Stimulated activated CD4-positive, alpha-beta T cell treated with anti-CD3 and anti-CD28 coated beads, Interleukin-4, amount 100 ng/mL, for 24 hours (primary cell): ENCODE results near the gene VMP1.
"Not testable (repeated sequence)": the region's sequence is repeated elsewhere in the genome, so short reads cannot be mapped to it uniquely, and the experiment has no call there.

Experiments used
- DNase-seq: peaks from one replicate; pipeline ENCODE4 v3.0.0-alpha.2; 2020

Gene VMP1

DNA sequence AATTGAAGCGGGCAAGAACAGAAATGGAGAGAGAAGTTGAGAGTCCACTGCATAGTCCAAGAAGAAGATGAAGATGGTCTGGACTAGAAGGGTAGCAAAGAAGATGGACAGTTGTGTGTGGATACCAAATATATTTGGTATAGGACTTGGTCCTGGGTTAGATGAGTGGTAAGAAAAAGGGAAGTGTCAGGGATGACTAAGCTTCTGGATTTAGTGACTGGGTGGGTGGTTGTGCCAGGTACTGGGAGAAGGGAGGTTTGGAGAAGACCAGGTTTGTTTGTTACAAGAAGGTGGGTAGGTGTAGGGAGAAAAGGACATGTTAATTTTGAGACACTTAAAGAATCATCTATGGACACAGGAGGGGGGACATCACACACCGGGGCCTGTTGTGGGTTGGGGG is 5.4 kb downstream of the VMP1 start:
- no peak for DNase-seq

DNA sequence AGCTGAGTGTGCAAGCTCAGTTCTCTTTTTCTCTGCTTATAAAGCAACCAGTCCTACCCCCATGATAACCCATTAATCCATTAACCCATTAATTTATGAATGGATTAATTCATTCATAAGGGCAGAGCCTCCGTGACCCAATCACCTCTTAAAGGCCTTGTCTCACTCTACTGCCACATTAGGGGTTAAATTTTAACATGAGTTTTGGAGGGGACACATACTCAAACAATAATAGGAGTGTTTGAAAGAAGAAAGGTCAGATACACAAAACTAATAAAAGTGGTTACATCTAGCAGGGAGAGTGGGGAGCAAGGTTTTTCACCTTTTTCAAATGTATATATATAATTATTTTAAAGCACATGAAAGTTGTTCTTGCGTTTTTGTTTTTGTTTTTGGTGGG is 6.8 kb downstream of the VMP1 start:
- DNase-seq = no peak

DNA sequence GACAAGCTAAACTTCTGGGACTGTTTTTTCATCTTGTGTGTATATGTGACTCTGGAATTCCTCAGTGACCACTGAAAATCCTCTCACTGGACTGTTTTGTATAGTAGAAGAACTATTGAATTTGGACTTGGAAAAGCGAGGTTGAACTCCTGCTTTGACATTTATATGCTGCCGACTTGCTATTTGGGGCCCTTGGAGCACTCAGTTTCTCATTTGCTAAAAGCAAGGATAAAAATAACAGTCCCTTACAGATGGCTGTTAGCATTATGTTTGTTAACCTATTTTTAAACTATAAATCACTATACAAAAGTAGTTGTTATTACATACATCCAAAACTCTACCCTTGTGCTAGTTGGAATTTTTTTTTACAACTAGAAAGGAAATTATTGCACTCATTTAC is 9.0 kb downstream of the VMP1 start:
- DNase-seq = no peak

DNA sequence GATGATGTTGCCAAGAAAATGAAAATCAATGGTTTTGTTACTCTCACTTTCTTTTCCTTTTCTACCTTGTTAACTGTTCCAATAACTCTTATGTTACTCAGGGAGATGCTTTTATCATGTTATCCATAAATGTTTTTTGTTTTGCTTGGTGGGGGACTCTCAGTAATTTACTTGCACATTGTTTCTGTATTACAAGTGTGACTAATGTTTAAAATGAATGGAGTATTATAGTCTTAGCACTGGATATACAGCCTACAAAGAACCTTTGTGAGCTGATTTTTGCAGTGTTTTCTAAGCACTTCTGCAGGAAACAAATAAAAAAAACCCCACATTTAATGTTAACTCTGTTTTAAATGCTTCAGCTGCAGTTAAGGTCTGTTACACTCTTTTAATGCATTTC is 12.1 kb downstream of the VMP1 start:
- no peak for DNase-seq

DNA sequence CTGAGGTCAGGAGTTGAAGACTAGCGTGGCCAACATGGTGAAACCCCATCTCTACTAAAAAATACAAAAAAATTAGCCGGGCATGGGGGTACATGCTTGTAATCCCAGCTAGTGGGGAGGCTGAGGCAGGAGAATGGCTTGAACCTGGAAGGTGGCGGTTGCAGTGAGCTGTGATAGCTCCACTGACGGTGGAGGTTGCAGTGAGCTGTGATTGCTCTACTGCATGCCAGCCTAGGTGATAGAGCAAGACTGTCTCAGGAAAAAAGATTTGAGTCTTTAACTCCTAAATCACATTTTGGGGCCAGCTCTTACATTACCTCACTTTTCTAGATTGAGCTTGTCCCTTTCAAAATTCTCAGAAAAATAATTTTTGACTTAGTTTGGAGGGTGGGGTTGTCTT is 15.2 kb downstream of the VMP1 start:
- no peak for DNase-seq

DNA sequence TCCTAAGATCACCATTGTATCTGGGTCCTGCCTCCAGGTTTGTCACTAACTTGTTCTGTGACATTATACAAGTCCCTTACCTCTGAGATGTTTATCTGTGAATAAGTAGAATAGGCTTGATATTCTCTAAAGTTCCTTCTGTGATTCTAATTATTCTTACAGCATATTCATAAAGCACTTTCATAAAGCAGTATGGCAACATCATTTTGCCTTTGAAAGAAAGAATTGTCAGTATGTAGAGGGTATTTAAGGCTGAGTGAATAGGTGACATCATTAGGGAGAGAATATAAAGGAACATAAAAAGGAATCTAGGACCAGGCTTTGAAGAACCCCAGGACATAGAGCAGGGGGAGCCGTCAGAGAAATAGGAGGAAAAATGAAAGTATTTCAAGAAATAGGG is 15.6 kb downstream of the VMP1 start:
- DNase-seq = no peak

DNA sequence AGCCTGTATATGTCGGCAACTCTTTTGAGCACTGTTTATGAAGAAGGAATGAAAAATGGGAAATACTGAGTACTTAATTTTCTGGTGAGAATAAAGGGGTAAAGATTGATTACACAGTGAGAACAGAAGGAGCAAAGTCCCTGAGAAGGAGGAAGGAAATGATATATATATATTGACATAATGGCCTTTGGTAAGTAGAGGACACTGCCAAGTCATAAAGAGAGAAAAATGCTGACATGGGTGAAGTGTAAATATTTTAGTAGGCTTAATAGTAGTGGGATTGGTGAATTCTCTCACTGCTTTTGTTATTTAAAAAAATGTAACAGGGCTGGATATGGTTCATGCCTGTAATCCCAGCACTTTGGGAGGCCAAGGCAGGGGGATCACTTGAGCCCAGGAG is 16.2 kb downstream of the VMP1 start:
- DNase-seq = no peak

DNA sequence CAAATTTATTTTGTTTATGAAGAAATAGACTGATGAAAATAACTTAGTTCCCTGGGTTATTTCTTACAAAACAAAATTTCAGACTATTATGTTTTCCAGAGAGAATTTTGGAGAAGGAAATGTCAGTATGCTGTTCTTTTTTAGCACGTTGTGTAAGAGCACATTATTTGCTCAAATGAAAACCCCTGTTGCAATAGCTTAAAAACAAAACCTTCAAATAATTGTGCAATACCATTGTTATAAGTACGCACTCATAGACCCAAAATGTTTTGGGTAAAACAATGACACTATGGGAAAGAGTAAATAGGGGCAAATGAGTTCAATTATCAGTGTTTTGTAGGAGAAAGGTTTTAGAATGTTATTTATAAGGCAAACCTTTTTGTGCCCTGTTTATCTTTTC is 18.2 kb downstream of the VMP1 start:
- no peak for DNase-seq

DNA sequence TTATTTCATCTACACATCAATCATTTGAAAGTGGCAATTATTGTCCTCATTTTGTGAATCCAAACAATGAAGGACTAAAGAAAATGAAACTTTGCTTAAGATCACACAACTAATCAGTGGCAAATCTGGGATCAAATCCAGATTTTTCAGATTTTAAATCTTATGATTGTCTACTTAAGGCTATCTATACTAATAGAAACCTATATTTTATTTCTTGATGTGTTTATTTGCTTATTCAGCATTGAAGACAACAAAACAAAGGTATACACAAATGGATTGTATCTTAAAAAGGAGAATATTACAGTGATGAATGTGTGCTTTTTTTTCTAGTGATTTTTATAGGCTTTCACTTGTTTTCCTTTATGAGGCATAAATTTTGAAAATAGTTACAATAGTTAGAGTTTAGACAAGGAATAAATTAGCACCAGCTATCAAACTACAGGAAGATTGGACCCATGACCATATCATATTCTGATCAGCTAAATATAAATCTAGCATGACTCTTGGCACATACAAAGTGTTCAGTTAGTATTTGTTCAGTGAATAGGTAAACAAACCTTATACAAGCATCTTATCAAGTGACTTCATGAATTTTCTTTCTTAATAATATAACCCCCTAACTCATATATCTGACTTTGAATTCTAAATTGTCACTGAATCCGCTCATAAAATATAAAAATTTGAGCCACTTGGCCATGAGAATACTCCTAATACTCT is 20.5 kb downstream of the VMP1 start:
- DNase-seq = no peak

DNA sequence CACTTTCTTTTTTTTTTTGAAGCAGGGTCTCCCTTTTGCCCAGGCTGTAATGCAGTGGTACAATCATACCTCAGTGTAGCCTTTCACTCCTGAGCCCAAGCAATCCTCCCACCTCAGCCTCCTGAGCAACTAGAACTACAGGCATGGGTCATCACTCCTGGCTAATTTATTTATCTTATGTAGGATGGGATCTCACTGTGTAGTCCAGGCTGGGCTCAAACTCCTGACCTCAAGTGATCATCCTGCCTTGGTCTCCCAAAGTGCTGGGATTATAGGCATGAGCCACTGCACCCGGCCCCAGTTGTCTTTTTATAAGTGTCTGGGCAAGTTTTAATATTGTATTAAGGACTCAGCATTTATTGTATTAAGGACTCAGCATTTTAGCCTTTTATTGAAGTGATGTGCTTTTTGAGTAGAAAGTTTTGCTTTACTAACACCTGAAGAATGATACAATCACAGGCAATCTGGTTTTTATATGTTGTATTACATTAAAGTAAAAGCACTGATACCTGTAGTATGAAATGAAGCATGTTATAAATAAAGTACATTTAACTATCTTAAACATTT is 22.9 kb downstream of the VMP1 start:
- DNase-seq = no peak

DNA sequence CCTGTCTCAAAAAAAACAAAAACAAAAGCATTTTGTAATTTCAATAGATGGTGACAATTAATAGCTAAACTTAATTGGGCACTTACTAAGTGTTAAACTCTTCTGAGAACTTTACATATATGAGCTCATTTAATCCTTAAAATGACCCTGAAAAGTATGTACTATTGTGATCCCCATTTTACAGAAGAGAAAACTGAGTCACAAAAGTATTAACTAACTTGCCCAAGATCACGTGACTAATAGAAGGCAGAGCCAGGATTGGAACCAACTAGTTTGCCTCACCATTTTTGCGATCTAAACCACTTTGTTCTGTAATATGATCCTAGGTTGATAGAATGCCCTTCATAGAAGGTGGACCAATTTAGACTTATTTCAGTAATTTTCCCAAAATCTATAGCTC is 26.2 kb downstream of the VMP1 start:
- no peak for DNase-seq

DNA sequence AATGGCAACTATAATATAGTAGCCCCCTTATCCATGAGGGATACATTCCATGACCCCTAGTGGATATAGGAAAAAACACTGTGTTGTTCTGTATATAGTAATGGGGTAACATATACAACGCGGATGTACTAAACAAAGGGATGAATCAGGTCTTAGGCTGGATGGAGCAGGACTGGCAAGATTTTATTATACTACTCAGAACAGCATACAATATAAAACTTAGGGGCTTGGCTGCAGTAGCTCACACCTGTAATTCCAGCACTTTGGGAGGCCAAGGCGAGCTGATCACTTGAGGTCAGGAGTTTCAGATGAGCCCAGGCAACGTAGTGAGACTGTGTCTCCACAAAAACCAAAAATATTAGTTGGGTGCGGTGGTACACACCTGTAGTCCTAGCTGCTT is 26.8 kb downstream of the VMP1 start:
- no peak for DNase-seq

DNA sequence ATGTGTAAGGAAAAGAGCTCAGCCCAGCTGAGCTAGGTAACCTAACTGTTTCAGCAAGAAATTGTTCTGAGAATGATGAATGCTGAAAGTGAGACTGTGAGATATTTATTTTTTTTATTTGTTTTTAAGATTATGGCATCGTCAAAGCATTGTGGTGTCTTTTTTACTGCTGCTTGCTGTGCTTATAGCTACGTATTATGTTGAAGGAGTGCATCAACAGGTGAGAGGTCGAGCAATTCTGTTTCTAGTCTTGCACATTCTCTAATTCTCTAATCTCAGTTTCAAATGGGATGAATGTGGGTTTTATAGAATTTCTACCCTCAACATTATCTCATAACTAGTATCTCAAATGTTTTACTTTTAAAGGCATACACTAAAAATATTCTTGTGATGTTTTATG is 29.9 kb downstream of the VMP1 start:
- no peak for DNase-seq

DNA sequence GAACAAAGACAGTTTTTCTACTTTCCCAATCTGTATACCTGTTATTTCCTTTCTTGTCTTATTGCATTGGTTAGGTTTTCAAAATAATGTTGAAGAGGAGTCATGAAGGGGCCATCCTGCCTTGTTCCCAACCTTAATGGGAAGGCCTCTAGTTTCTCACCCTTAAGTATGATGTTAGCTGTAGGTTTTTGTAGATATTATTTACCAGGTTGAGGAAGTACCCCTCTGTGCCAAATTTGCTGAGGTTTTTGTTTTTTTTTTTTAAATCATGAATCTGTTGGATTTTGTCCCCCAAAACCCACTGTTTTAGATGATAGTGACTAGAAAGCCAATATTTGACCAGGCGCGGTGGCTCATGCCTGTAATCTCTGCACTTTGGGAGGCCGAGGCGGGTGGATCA is 36.4 kb downstream of the VMP1 start:
- DNase-seq = no peak

DNA sequence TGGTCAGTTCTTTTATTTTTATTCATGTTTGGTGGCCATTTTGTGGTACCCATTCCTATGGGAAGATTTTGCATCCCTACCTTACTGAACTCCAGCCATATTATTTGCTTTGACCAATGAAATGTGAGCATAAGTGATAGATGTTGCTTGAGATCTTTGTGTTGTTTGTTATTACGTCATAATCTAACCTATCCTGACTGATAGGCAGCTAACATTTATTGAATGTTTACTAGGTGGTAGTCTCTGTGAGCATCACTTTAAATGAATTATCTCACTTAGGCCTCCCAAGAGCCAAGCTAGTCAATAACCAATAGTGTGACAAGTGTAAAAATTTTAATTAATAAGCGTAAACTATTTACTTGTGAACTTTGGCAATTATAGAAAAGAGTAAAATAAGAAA is 37.6 kb downstream of the VMP1 start:
- no peak for DNase-seq

DNA sequence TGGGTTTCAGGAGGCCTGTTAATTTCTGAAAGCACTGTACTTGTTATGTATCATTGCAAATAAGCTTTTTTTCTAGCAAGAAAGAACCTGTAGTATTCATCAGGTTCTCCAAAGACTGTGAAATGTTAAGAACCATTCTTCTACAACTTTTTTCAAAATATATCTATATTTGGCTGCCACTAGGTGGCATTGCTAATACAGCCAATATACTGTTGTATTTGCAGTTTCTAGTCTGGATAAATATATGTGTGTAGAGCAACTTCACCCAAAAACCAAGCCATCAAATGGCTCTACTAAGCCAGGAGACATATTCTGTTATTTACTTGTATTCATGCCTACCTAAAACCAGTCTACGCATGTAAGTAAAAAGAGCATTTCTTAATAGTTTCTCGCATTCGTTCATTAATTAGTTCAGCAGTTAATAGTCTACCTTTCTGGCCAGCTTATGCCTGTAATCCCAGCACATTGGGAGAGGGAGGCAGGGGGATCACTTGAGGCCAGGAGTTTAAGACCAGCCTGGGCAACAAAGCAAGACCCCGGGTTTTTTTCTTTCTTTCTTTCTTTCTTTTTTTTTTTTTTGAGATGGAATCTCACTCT is 39.5 kb downstream of the VMP1 start:
- no peak for DNase-seq

DNA sequence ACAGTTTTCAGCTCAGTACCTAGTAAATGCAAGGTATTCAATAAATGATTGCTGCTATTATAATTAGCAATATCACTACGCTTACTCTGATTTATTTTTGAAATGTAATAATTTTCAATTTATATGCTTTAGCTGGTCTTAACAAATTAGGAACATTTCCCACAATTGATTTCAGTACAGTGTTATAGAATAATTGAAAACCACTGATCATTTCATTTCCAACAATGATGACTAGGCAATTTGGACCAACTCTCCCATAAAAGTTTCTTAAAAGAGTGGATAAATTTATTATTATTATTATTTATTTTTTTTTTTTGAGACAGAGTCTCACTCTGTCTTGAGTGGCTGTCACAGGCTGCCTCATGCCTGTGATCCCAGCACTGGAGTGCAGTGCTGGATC is 41.1 kb downstream of the VMP1 start:
- no peak for DNase-seq

DNA sequence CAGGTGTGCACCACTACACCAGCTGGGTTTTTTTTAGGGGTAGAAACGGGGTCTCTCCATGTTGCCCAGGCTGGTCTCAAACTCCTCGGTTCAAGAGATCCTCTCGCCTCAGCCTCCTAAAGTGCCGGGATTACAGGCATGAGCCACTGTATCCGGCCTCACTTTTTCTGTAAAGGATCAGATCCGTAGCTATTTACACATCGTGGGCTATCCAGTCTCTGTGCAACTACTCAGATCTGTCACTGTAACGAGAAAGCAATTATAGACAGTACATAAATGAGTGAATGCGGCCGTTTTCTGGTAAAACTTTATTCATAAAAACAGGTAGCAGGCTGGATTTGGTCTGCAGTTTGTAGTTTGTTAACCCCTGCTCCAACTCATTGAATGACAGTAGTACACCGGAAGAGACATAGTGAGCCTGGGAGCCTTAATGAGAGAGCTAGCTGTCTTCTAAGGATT is 44.5 kb downstream of the VMP1 start:
- DNase-seq = peak; percentile 26

DNA sequence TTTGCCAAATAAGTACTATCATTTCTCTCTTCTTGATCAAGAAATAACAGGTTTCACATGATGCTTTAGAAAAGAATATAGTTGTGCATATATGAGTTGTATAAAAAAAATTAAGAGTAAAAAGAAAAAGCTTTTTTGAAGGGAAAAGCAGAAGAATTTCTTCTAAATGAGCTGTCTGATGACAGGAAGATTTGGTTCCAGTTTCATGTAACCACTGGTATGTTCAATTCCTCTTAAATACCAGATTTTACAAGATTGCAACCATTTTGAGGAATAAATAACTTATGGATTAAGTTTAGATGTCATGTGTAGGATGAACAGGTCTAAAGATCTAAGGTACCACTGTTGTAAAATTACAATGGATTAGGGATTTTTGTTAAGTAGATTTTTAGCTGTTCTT is 45.0 kb downstream of the VMP1 start:
- DNase-seq = no peak

DNA sequence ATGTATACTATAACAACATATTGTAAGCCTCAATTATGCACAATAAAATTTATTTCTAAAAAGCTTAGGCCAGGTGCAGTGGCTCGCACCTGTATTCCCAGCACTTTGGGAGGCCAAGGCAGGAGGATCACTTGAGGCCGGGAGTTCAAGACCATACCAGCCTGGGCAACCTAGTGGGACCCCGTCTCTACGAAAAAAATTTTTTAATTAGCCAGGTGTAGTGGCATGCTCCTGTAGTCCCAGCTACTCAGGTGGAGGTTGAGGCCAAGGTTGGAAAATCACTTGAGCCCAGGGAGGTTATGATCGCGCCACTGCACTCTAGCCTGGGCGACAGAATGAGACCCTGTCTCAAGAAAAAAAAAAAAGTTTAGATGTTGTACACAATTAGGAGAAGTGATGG is 45.5 kb downstream of the VMP1 start:
- no peak for DNase-seq

DNA sequence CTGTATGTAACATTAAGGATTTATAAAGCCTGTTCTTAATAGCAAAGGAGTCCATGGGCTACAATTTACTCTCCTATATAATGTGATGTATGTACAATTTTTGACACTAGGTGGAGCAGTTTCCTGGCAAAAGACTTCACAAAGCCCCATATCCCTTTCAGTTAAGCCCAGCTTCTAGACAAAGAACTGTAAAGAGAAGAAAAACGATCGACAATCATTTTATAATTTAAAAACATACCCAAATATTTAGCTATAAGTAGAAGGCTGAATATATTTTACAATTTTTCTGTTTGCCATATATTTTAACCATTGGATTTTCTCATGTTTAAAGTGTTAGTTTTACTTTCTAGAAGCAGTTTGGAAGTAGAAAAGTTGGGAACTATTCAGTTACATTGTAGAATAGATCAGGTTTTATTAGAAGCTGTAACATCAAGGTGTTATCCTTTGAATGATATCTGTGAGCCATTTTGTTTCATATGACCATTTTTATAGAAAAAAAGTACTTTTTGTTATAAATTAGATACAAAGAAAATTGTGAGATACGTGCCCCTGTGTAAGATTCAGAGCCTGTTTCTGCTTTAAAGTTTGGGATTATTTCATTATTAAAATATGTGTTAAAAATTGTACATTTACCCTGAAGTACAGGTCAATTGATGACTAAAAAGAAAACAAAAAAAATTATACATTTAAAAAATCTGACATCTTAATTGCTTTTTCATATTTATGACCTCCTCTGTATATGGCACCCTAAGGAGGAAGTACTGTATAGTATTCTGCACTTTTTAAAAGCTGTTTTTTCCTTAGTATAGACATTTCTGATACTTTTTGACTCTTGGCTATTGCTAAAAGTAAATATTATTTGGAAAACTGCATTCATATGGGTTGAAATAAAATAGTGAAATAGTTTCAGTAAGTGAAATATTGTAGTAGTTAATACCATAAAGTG is 46.3 kb downstream of the VMP1 start:
- peak; percentile 39 for DNase-seq

DNA sequence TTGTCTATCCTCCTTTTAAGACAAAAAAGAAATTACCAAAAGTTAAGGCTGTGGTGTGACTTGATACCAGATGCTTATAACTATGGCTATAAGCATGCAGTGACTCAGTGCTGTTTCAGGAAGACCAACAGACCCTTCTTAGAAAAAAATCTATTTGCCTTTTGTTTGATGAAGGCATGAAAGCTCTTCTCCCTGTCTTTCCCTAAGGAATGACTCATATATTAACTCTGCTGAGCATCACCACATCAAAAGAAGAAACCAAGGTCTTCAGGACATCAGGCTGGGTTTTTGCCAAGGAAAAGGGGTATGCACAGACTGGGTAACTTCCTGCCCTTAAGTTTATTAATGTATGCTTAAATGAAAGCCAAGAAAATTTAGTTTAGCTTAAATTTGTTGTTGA is 47.1 kb downstream of the VMP1 start:
- peak; percentile 41 for DNase-seq

DNA sequence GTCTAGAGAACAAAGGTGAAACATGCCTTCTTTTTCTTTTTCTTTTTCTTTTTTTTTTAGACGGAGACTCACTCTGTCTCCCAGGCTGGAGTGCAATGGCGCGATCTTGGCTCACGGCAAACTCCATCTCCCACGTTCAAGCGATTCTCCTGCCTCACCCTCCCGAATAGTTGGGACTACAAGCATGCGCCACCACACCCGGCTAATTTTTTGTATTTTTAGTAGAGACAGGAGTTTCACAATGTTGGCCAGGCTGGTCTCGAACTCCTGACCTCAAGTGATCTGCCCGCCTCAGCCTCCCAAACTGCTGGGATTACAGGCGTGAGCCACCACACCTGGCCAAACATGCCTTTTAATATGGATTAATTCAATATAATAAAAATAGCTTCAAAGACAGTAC is 47.6 kb downstream of the VMP1 start:
- DNase-seq = not testable (repeated sequence)
